ENCODE measurements around the gene INPP5D.

DNA sequence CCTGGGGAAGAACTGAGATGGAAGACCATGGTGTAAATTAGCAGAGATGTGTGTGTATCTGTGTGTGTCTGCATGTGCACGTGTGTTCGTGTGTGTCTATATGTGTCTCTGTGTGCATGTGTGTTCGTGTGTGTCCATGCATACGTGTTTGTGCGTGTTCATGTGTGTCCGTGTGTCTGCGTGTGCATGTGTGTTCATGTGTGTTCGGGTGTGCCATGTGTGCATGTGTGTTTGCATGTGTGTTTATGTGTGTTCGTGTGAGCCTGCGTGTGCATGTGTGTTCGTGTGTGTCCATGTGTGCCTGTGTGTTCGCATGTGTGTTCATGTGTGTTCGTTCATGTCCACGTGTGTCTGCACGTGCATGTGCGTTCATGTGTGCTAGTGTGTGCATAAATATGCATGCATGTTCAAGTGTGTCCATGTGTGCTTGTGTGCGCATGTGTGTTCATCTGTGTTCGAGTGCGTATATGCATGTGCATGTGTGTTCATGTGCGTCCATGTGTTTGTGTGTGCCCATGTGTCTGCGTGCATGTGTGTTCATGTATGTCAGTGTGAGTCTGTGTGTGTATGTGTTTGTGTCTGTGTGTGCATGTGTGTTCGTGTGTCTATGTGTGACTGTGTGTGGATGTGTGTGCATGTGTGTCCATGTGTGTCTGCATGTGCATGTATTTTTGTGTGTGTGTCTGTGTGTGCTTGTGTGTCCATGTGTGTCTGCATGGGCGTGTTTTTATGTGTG is 24.5 kb upstream of the INPP5D start:
- TF ChIP-seq RAD21 (conservative IDR thresholded peaks at IDR 0.05 in 1 of 2, IDR thresholded peaks at IDR 0.05 in 1 of 2) = no peak
- TF ChIP-seq CBX8 (IDR thresholded peaks at IDR 0.05) = no peak
- no peak for TF ChIP-seq ZNF302 (CRISPR knock-in tag; IDR thresholded peaks at IDR 0.05)
- TF ChIP-seq POLR2AphosphoS2 (conservative IDR thresholded peaks at IDR 0.05; ENCODE audit: low read length) = no peak
- TF ChIP-seq NR3C1 (IDR thresholded peaks at IDR 0.05) = no peak
- TF ChIP-seq RFX5 (IDR thresholded peaks at IDR 0.05) = no peak
- TF ChIP-seq, protein P1, sequence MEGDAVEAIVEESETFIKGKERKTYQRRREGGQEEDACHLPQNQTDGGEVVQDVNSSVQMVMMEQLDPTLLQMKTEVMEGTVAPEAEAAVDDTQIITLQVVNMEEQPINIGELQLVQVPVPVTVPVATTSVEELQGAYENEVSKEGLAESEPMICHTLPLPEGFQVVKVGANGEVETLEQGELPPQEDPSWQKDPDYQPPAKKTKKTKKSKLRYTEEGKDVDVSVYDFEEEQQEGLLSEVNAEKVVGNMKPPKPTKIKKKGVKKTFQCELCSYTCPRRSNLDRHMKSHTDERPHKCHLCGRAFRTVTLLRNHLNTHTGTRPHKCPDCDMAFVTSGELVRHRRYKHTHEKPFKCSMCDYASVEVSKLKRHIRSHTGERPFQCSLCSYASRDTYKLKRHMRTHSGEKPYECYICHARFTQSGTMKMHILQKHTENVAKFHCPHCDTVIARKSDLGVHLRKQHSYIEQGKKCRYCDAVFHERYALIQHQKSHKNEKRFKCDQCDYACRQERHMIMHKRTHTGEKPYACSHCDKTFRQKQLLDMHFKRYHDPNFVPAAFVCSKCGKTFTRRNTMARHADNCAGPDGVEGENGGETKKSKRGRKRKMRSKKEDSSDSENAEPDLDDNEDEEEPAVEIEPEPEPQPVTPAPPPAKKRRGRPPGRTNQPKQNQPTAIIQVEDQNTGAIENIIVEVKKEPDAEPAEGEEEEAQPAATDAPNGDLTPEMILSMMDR (IDR thresholded peaks at IDR 0.05) = no peak
- TF ChIP-seq RCOR1 (IDR thresholded peaks at IDR 0.05; ENCODE audit: low read depth, low read length) = no peak
- no peak for TF ChIP-seq MAFK (IDR thresholded peaks at IDR 0.05; ENCODE audit: partially characterized antibody)
- TF ChIP-seq, protein P2, sequence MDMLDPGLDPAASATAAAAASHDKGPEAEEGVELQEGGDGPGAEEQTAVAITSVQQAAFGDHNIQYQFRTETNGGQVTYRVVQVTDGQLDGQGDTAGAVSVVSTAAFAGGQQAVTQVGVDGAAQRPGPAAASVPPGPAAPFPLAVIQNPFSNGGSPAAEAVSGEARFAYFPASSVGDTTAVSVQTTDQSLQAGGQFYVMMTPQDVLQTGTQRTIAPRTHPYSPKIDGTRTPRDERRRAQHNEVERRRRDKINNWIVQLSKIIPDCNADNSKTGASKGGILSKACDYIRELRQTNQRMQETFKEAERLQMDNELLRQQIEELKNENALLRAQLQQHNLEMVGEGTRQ (IDR thresholded peaks at IDR 0.05) = no peak
- TF ChIP-seq TP53 (CRISPR knock-in tag; IDR thresholded peaks at IDR 0.05) = no peak
- no peak for TF ChIP-seq ZFP36 (IDR thresholded peaks at IDR 0.05; ENCODE audit: borderline replicate concordance, partially characterized antibody)
- TF ChIP-seq EHF (CRISPR knock-in tag; IDR thresholded peaks at IDR 0.05) = no peak
- no peak for TF ChIP-seq KDM1A (IDR thresholded peaks at IDR 0.05; ENCODE audit: low read depth)

Data from A549 (cell line).